GM18867 (cell line): ENCODE results near the gene RBM14.
"Not testable (repeated sequence)": the region's sequence is repeated elsewhere in the genome, so short reads cannot be mapped to it uniquely, and the experiment has no call there.

Experiments
- ATAC-seq: cut with Tn5 transposase; IDR thresholded peaks from one replicate; pipeline ENCODE4 v1.9.1; 2021; ENCODE audit warnings: mild to moderate bottlenecking, moderate library complexity; ENCODE audit not compliant: unreplicated experiment

The RBM14 gene

GRCh38 chr11:66632952-66633351 lies 16.5 kb downstream of the RBM14 start:
- no peak for ATAC-seq

DNA sequence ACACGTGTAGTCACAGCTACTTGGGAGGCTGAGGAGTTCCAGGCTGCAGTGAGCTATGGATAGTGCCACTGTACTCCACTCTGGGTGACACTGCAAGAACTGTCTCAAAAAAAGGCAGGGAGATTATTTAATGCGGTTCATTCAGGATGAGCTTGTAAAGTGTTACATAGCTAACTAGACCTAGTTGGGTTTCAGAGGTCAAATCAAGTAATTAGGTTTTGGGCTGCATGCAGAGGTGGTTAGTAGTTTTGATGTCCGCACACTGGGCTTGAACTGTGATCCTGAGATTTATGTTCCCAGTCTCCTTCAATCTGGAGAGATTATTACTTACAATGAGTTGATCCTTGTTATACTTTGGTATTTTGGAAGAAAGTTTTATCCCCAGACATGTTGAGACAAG lies 20.0 kb downstream of the RBM14 start:
- no peak for ATAC-seq

GRCh38 chr11:66637557-66638176 lies 21.2 kb downstream of the RBM14 start:
- no peak for ATAC-seq

DNA sequence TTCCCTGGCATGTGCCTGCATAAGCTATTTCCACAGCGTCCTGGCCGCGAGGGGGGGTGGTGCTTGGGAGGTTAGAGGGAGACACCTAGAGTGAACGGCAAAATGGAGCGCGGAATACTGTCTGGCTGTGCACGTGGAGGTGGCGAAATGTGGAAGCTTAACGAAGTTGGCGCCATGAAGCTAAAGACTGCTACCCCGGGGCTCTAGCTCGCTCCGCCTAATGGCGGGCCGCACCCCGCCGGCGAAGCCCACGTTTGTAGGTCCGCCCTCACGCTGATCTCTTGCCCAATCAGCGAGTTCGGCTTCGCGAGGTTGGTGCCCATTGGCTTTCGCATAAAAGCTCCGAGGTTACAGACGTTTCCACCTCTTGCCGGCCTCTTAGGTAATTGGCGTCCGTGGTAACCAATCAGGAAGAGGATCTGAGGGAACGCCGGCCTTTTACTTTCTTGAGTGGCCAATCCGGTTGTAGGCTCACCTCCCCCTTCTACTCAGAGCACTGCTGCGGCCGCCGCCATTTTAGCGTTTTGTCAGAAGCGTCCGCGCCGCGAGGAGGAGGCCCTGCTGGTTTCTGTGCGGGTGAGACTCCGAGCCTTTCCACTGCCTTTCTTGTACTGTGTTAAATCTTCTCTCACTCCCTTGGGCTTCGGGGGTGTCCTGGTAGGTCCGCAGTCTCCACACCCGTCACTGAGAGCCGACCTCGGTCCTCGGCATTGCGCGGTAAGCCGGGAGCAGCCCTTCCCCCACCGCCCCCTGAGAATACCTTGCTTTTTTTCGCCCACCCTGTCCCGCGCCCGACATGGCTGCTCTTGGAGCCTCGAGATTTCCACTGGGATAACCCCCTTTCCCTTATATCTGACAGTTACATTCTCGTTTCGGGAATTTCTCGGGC lies 22.0 kb downstream of the RBM14 start, which contains the start of gene RBM4:
RBM4 (plus strand) TSS at position 527 of the 889 bp plus-strand sequence. CDS start 1,009 bp downstream, outside the sequence.
- ATAC-seq = peak; percentile 93

DNA sequence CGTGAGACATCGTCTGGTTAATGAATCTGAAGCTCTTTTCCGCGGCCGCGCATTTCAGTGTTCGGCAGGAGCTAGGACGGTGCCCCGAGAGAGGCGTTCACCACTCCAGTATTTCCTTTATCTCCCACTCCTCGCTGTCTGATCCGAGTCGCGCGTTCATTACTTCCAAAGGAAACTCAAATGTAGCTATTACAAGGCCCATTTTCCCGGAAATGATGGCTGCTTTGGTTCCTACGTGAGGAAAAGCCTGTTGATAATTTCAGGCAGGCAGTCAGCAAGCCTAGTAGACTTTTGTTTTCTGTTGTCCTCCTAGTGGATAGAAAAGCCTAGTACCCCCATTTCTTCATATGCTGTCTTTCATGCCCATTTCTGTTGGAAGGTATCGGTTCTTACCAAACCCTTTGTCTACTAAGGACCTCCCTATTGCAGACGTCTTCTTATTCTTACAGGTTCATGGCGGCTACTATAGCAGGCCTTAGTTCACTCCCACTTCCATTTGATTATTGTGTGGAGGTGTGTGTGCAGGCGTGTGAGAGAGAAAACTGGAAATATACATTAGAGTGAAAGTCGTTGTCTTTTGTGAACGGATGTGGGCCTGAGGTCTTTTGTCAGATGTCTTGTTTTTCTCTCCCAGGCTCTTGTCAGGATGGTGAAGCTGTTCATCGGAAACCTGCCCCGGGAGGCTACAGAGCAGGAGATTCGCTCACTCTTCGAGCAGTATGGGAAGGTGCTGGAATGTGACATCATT lies 22.8 kb downstream of the RBM14 start:
- no peak for ATAC-seq

- ATAC-seq = not testable (repeated sequence)
Measured at GRCh38 chr11:66639814-66640340, 23.4 kb downstream of the RBM14 start.

GRCh38 chr11:66641834-66642233 lies 25.4 kb downstream of the RBM14 start:
- ATAC-seq = no peak

- no peak for ATAC-seq
Measured at GRCh38 chr11:66643745-66644437, 27.5 kb downstream of the RBM14 start.

GRCh38 chr11:66646828-66647227 lies 30.4 kb downstream of the RBM14 start:
- no peak for ATAC-seq

GRCh38 chr11:66649903-66650302 lies 33.5 kb downstream of the RBM14 start:
- no peak for ATAC-seq

- no peak for ATAC-seq
Measured at GRCh38 chr11:66651016-66651415, 34.6 kb downstream of the RBM14 start.

DNA sequence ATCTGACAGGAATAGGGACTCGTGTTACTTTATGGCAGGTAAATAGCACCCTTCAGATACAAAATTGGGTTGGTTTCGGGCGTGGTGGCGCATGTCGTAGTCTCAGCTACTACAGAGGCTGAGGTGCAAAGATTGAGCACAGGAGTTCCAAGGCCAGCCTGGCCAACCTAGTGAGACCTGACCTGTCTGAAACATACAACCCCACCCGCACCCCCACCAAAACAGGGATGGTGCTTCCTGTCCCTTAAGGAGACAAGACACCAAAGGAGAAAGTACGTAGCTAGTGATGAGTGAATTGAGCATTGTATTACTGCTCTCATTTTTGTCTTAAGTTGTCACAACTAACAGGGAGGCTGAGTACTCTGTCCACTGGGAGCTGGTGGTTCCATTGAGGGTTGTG lies 36.2 kb downstream of the RBM14 start:
- no peak for ATAC-seq

- ATAC-seq = no peak
Measured at GRCh38 chr11:66653123-66653522, 36.7 kb downstream of the RBM14 start.

GRCh38 chr11:66659763-66660162 lies 43.3 kb downstream of the RBM14 start:
- ATAC-seq = no peak

GRCh38 chr11:66663741-66664296 lies 47.4 kb downstream of the RBM14 start:
- ATAC-seq = no peak

- ATAC-seq = no peak
Measured at GRCh38 chr11:66665369-66665768, 48.9 kb downstream of the RBM14 start.

GRCh38 chr11:66670816-66671215 lies 54.4 kb downstream of the RBM14 start:
- no peak for ATAC-seq

- ATAC-seq = no peak
Measured at GRCh38 chr11:66674964-66675602, 58.7 kb downstream of the RBM14 start.

- no peak for ATAC-seq
Measured at GRCh38 chr11:66676282-66676919, 60.0 kb downstream of the RBM14 start.
